ENCODE measurements around the gene RIBC2.
"Not testable (repeated sequence)": the region's sequence is repeated elsewhere in the genome, so short reads cannot be mapped to it uniquely, and the experiment has no call there.

Gene RIBC2

GRCh38 chr22:45450921-45451651, 37.6 kb downstream of the RIBC2 start:
- DNase-seq = no peak

GRCh38 chr22:45451972-45452371, 38.5 kb downstream of the RIBC2 start:
- DNase-seq = no peak

GRCh38 chr22:45452565-45453379, 39.3 kb downstream of the RIBC2 start:
- DNase-seq = no peak

- no peak for DNase-seq
Observed at GRCh38 chr22:45453764-45454163, 40.3 kb downstream of the RIBC2 start.

- no peak for DNase-seq
Observed at GRCh38 chr22:45454275-45454674, 40.8 kb downstream of the RIBC2 start.

- no peak for DNase-seq
Observed at GRCh38 chr22:45455212-45455611, 41.7 kb downstream of the RIBC2 start.

- no peak for DNase-seq
Observed at GRCh38 chr22:45455621-45456020, 42.1 kb downstream of the RIBC2 start.

- no peak for DNase-seq
Observed at GRCh38 chr22:45456811-45457210, 43.3 kb downstream of the RIBC2 start.

- DNase-seq = no peak
Observed at GRCh38 chr22:45458532-45458931, 45.0 kb downstream of the RIBC2 start.

GRCh38 chr22:45459235-45459634, 45.7 kb downstream of the RIBC2 start:
- no peak for DNase-seq

- no peak for DNase-seq
Observed at GRCh38 chr22:45460288-45461109, 47.0 kb downstream of the RIBC2 start.

- DNase-seq = no peak
Observed at GRCh38 chr22:45462034-45462655, 48.7 kb downstream of the RIBC2 start.

GRCh38 chr22:45463691-45464090, 50.2 kb downstream of the RIBC2 start:
- not testable (repeated sequence) for DNase-seq

- DNase-seq = no peak
Observed at GRCh38 chr22:45465633-45466032, 52.1 kb downstream of the RIBC2 start.

- DNase-seq = no peak
Observed at GRCh38 chr22:45468872-45469271, 55.4 kb downstream of the RIBC2 start.

- DNase-seq = no peak
Observed at GRCh38 chr22:45469281-45470073, 56.0 kb downstream of the RIBC2 start.

GRCh38 chr22:45470871-45471270, 57.4 kb downstream of the RIBC2 start:
- DNase-seq = no peak

- no peak for DNase-seq
Observed at GRCh38 chr22:45472426-45472825, 58.9 kb downstream of the RIBC2 start.

- no peak for DNase-seq
Observed at GRCh38 chr22:45473626-45474237, 60.2 kb downstream of the RIBC2 start.

GRCh38 chr22:45475063-45475747, 61.7 kb downstream of the RIBC2 start:
- no peak for DNase-seq
